ENCODE measurements around the gene LRBA.
"Not testable (repeated sequence)": the region's sequence is repeated elsewhere in the genome, so short reads cannot be mapped to it uniquely, and the experiment has no call there.

LRBA gene

GRCh38 chr4:150934022-150934421, 81.1 kb downstream of the LRBA start:
- no peak for TF ChIP-seq CTCF (conservative IDR thresholded peaks at IDR 0.05; ENCODE audit: low read depth, low read length)

GRCh38 chr4:150931796-150932195, 83.3 kb downstream of the LRBA start:
- TF ChIP-seq CTCF (conservative IDR thresholded peaks at IDR 0.05; ENCODE audit: low read depth, low read length): no peak
- H3K4me3 ChIP-seq (ENCODE audit: low read length): no peak overlapping the region
- no peak for DNase-seq (ENCODE audit: low read depth)

More at GRCh38 chr4:150934022-150934421, 81.1 kb downstream of the LRBA start:
- no peak overlapping the region for H3K4me3 ChIP-seq (ENCODE audit: low read length)
- no peak for DNase-seq (ENCODE audit: low read depth)

- no peak for DNase-seq (ENCODE audit: low read depth)
- no peak for TF ChIP-seq CTCF (conservative IDR thresholded peaks at IDR 0.05; ENCODE audit: low read depth, low read length)
- no peak overlapping the region for H3K4me3 ChIP-seq (ENCODE audit: low read length)
Measured at GRCh38 chr4:150931005-150931404, 84.1 kb downstream of the LRBA start.

- no peak overlapping the region for H3K4me3 ChIP-seq (ENCODE audit: low read length)
- DNase-seq (ENCODE audit: low read depth): no peak
- no peak for TF ChIP-seq CTCF (conservative IDR thresholded peaks at IDR 0.05; ENCODE audit: low read depth, low read length)
Measured at GRCh38 chr4:150923945-150924344, 91.1 kb downstream of the LRBA start.

- not testable (repeated sequence) for DNase-seq (ENCODE audit: low read depth); H3K4me3 ChIP-seq (ENCODE audit: low read length)
Measured at GRCh38 chr4:150921486-150921885, 93.6 kb downstream of the LRBA start.

- H3K4me3 ChIP-seq (ENCODE audit: low read length); DNase-seq (ENCODE audit: low read depth): not testable (repeated sequence)
Measured at GRCh38 chr4:150918562-150918961, 96.5 kb downstream of the LRBA start.

- DNase-seq (ENCODE audit: low read depth): no peak
- TF ChIP-seq CTCF (conservative IDR thresholded peaks at IDR 0.05; ENCODE audit: low read depth, low read length): no peak
- no peak overlapping the region for H3K4me3 ChIP-seq (ENCODE audit: low read length)
Measured at GRCh38 chr4:150911326-150911725, 103.8 kb downstream of the LRBA start.

GRCh38 chr4:150909116-150909515, 106.0 kb downstream of the LRBA start:
- no peak for DNase-seq (ENCODE audit: low read depth)
- H3K4me3 ChIP-seq (ENCODE audit: low read length): no peak overlapping the region
- TF ChIP-seq CTCF (conservative IDR thresholded peaks at IDR 0.05; ENCODE audit: low read depth, low read length): no peak
